WTC11 (cell line): ENCODE data around the gene B3GNT4. TPM values are rescaled to one million over a fixed set of nuclear protein-coding genes. Genes with fewer than 3 reads are reported as not detected.
A peak's percentile ranks its signal among the peaks of the same experiment; 100 is the strongest.

ENCODE experiments used
- ATAC-seq: fragments of 200-7000 bp; cut with Tn5 transposase; 2 replicates; pipeline ENCODE4 v1.10.0; 2021; ENCODE audit warnings: mild to moderate bottlenecking, moderate library complexity
- Bru-seq: library from RNA; stranded (reverse); fragments of 400-500 nt; gene quantifications from one replicate; lab custom pipeline; 2021; lab: Mats Ljungman, UMichigan
- CTCF ChIA-PET: fragments of 300-600 bp; sonication (Branson Sonifier 250); formaldehyde crosslinking; loops from one replicate; lab custom pipeline; 2021; ENCODE audit warnings: antibody characterized with exemption; lab: Charles Lee
- POLR2A ChIA-PET: fragments of 350-600 bp; sonication (Branson Sonifier 250); formaldehyde crosslinking; loops from one replicate; lab custom pipeline; 2021; ENCODE audit warnings: antibody characterized with exemption; lab: Charles Lee
- DNase-seq: peaks from one replicate; pipeline ENCODE4 v3.0.0; 2021; ENCODE audit warnings: low spot score
- H3K27ac Mint-ChIP-seq: 2 replicates; pipeline ENCODE4 v1.8.0; 2021; ENCODE audit warnings: mixed read lengths
- H3K27me3 Mint-ChIP-seq: 2 replicates; pipeline ENCODE4 v1.8.0; 2021; ENCODE audit warnings: low read depth, mild to moderate bottlenecking, moderate library complexity, mixed read lengths
- H3K36me3 Mint-ChIP-seq: 2 replicates; pipeline ENCODE4 v1.8.0; 2021; ENCODE audit warnings: mixed read lengths
- H3K4me1 Mint-ChIP-seq: 2 replicates; pipeline ENCODE4 v1.8.0; 2022; ENCODE audit warnings: mixed read lengths
- H3K4me3 Mint-ChIP-seq: 2 replicates; pipeline ENCODE4 v1.8.0; 2021; ENCODE audit warnings: mild to moderate bottlenecking, moderate library complexity, mixed read lengths
- H3K9me3 Mint-ChIP-seq: 2 replicates; pipeline ENCODE4 v1.8.0; 2021; ENCODE audit warnings: mixed read lengths
- ATF6 ChIP-seq: sonication (generic); formaldehyde crosslinking; IDR thresholded peaks from 2 replicates; pipeline ENCODE4 v1.8.1; 2023; ENCODE audit warnings: mild to moderate bottlenecking, missing genetic modification reagents
- CBFB ChIP-seq: sonication (generic); formaldehyde crosslinking; IDR thresholded peaks from 2 replicates; pipeline ENCODE4 v1.8.1; 2022; ENCODE audit warnings: mild to moderate bottlenecking, low read depth, missing genetic modification reagents
- CREB1 ChIP-seq: sonication (generic); formaldehyde crosslinking; IDR thresholded peaks from 2 replicates; pipeline ENCODE4 v1.8.0; 2023; ENCODE audit warnings: mild to moderate bottlenecking, missing genetic modification reagents
- CTCF ChIP-seq: fragments of 200-600 bp; IDR thresholded peaks from 2 replicates; pipeline ENCODE4 v1.8.0; 2022; ENCODE audit warnings: antibody characterized with exemption
- E2F5 ChIP-seq: sonication (generic); formaldehyde crosslinking; IDR thresholded peaks from 2 replicates; pipeline ENCODE4 v1.8.1; 2022; ENCODE audit warnings: mild to moderate bottlenecking, moderate library complexity, missing genetic modification reagents
- FOXK1 ChIP-seq: sonication (generic); formaldehyde crosslinking; IDR thresholded peaks from 2 replicates; pipeline ENCODE4 v1.8.0; 2022; ENCODE audit warnings: mild to moderate bottlenecking, moderate library complexity, missing genetic modification reagents
- JUN ChIP-seq: sonication (generic); formaldehyde crosslinking; IDR thresholded peaks from 2 replicates; pipeline ENCODE4 v1.8.0; 2023; ENCODE audit warnings: mild to moderate bottlenecking, missing genetic modification reagents
- MAX ChIP-seq: sonication (generic); formaldehyde crosslinking; IDR thresholded peaks from 2 replicates; pipeline ENCODE4 v1.8.0; 2022; ENCODE audit warnings: mild to moderate bottlenecking, missing genetic modification reagents
- PREB ChIP-seq: sonication (generic); formaldehyde crosslinking; IDR thresholded peaks from 2 replicates; pipeline ENCODE4 v1.8.1; 2022; ENCODE audit warnings: mild to moderate bottlenecking, missing genetic modification reagents, moderate library complexity, borderline replicate concordance
- RELA ChIP-seq: sonication (generic); formaldehyde crosslinking; IDR thresholded peaks from 2 replicates; pipeline ENCODE4 v1.8.1; 2022; ENCODE audit warnings: missing genetic modification reagents, mild to moderate bottlenecking, borderline replicate concordance
- RORB ChIP-seq: fragments of 250-450 bp; sonication (Bioruptor Pico); IDR thresholded peaks from 2 replicates; pipeline ENCODE4 v1.9.0; 2021; ENCODE audit warnings: mild to moderate bottlenecking
- TEAD1 ChIP-seq: sonication (generic); formaldehyde crosslinking; IDR thresholded peaks from 2 replicates; pipeline ENCODE4 v1.8.0; 2022; ENCODE audit warnings: mild to moderate bottlenecking, missing genetic modification reagents
- USF1 ChIP-seq: sonication (generic); formaldehyde crosslinking; IDR thresholded peaks from 2 replicates; pipeline ENCODE4 v1.8.0; 2022; ENCODE audit warnings: mild to moderate bottlenecking, missing genetic modification reagents
- ZNF121 ChIP-seq: sonication (generic); formaldehyde crosslinking; IDR thresholded peaks from 2 replicates; pipeline ENCODE4 v1.8.0; 2023; ENCODE audit warnings: missing genetic modification reagents
- ZNF219 ChIP-seq: sonication (generic); formaldehyde crosslinking; IDR thresholded peaks from 2 replicates; pipeline ENCODE4 v1.8.0; 2023; ENCODE audit warnings: missing genetic modification reagents, mild to moderate bottlenecking, borderline replicate concordance
- ZNF232 ChIP-seq: sonication (generic); formaldehyde crosslinking; IDR thresholded peaks from 2 replicates; pipeline ENCODE4 v1.8.0; 2022; ENCODE audit warnings: mild to moderate bottlenecking, missing genetic modification reagents
- ZNF263 ChIP-seq: sonication (generic); formaldehyde crosslinking; IDR thresholded peaks from 2 replicates; pipeline ENCODE4 v1.8.1; 2022; ENCODE audit warnings: low read depth, mild to moderate bottlenecking, moderate library complexity, missing genetic modification reagents
- ZNF317 ChIP-seq: sonication (generic); formaldehyde crosslinking; IDR thresholded peaks from 2 replicates; pipeline ENCODE4 v1.8.1; 2023; ENCODE audit warnings: low read depth, mild to moderate bottlenecking, moderate library complexity, missing genetic modification reagents, borderline replicate concordance
- ZNF416 ChIP-seq: fragments of 250-450 bp; sonication (Bioruptor Pico); IDR thresholded peaks from 2 replicates; pipeline ENCODE4 v1.9.0; 2021; ENCODE audit warnings: mild to moderate bottlenecking, inconsistent platforms
- long read RNA-seq, 3 experiments: library from RNA in 1 of 3; library from capped mRNA in 1 of 3; library from polyadenylated mRNA in 1 of 3; unstranded in 2 of 3; stranded (forward) in 1 of 3; transcript quantifications; one replicate each; pipeline ENCODE4 v2.0.0, GENCODE V29; 2021
- total RNA-seq: library from RNA; stranded (reverse); gene quantifications from 3 replicates; pipeline ENCODE4 v1.2.3, GENCODE V29; 2021

B3GNT4 gene
- total RNA-seq (1.6 to 2.0 TPM (median 1.6 TPM) in 3 replicates), Bru-seq, nascent RNA (percentile 41 among the genes with signal in this experiment)
- long read RNA-seq, experiment 1, partial matches to known transcripts, result 0 of 3 reads
- long read RNA-seq, experiment 1, other reads (novel, unspliced or antisense), result 0 of 3 reads
- long read RNA-seq, experiment 2, partial matches to known transcripts, result 0 of 3 reads
- long read RNA-seq, experiment 2, other reads (novel, unspliced or antisense), result 0 of 3 reads
- long read RNA-seq, experiment 3, partial matches to known transcripts, result 0 of 3 reads
- long read RNA-seq, experiment 3, other reads (novel, unspliced or antisense), result 0 of 3 reads

GRCh38 chr12:122203301-122204166 lies at the start of gene B3GNT4:
TSS of gene B3GNT4 (plus strand) at chr12:122203709. CDS start at chr12:122204619, 910 bp downstream.
- peak; percentile 73 for DNase-seq
- H3K4me1 Mint-ChIP-seq, result peaks cover 22% of the 10 kb centered on the region
- H3K27me3 Mint-ChIP-seq, result peaks cover 47% of the 10 kb centered on the region
- POLR2A ChIA-PET, result interaction anchor here (0.5 to 3.6 kb wide), 4 partner anchors 23 to 1400 kb away, joined by 3 to 15 read pairs (median 6); partner anchors contain the start of gene DIABLO
- H3K36me3 Mint-ChIP-seq, result peaks cover 12% of the 10 kb centered on the region
- H3K27ac Mint-ChIP-seq, result no peak within 1 kb of the TSS
- TF ChIP-seq USF1, result no peak
- no peak for TF ChIP-seq ZNF317 (CRISPR knock-in tag)
- peak; percentile 64 for TF ChIP-seq E2F5 (CRISPR knock-in tag)
- peak; percentile 69 for TF ChIP-seq MAX (CRISPR knock-in tag)
- TF ChIP-seq ZNF232 (CRISPR knock-in tag), result peak; percentile 88
- no peak for TF ChIP-seq ZNF121 (CRISPR knock-in tag)
- no peak for TF ChIP-seq ZNF416 (CRISPR knock-in tag)
- TF ChIP-seq CBFB (CRISPR knock-in tag), result 0 out of 2 replicates have a peak, but pooled peaks have one; percentile 34
- H3K4me3 Mint-ChIP-seq, result peak within 1 kb of the TSS; percentile 74
- no peaks in the 10 kb centered on the region for H3K9me3 Mint-ChIP-seq
- ATAC-seq, result peak; percentile 53
- CTCF ChIA-PET, result interaction anchor here (0.6 to 2.0 kb wide), 15 partner anchors 13 to 1060 kb away, joined by 3 to 6 read pairs (median 4); partner anchors contain the start of genes CFAP251, LRRC43 and RHOF

GRCh38 chr12:122155705-122156104 lies 47.8 kb upstream of the B3GNT4 start:
- no peak for DNase-seq
- no peaks in the 10 kb centered on the region for H3K27me3 Mint-ChIP-seq
- H3K4me3 Mint-ChIP-seq, result no peak overlapping the region
- CTCF ChIA-PET, result interaction anchor here (0.8 to 1.3 kb wide), 2 partner anchors 101 to 381 kb away, joined by 3 read pairs; no protein-coding TSS in a partner anchor
- 0 out of 2 replicates have a peak overlapping the region, but pooled peaks have one; percentile 48 for H3K27ac Mint-ChIP-seq
- no peaks in the 10 kb centered on the region for H3K36me3 Mint-ChIP-seq
- no peaks in the 10 kb centered on the region for H3K9me3 Mint-ChIP-seq
- peaks cover 11% of the 10 kb centered on the region for H3K4me1 Mint-ChIP-seq
- POLR2A ChIA-PET, result no interaction called here
- no peak for TF ChIP-seq FOXK1 (CRISPR knock-in tag)
- no peak for TF ChIP-seq MAX (CRISPR knock-in tag)
- TF ChIP-seq ZNF416 (CRISPR knock-in tag), result no peak
- no peak for TF ChIP-seq CTCF
- no peak for TF ChIP-seq ZNF263 (CRISPR knock-in tag)
- TF ChIP-seq RORB (CRISPR knock-in tag), result no peak
- no peak for TF ChIP-seq JUN (CRISPR knock-in tag)
- no peak for TF ChIP-seq CREB1
- no peak for TF ChIP-seq PREB (CRISPR knock-in tag)
- TF ChIP-seq ATF6 (CRISPR knock-in tag), result no peak
- no peak for TF ChIP-seq RELA (CRISPR knock-in tag)
- no peak for TF ChIP-seq TEAD1 (CRISPR knock-in tag)
- TF ChIP-seq ZNF219, result no peak
- no peak for ATAC-seq
